Measurements from ENCODE around the gene P3H4. TPM values are rescaled to one million over a fixed set of nuclear protein-coding genes. Genes with fewer than 3 reads are reported as not detected.

Gene P3H4
- total RNA-seq, 1 experiment from 2014 or later: 36.4 TPM

DNA sequence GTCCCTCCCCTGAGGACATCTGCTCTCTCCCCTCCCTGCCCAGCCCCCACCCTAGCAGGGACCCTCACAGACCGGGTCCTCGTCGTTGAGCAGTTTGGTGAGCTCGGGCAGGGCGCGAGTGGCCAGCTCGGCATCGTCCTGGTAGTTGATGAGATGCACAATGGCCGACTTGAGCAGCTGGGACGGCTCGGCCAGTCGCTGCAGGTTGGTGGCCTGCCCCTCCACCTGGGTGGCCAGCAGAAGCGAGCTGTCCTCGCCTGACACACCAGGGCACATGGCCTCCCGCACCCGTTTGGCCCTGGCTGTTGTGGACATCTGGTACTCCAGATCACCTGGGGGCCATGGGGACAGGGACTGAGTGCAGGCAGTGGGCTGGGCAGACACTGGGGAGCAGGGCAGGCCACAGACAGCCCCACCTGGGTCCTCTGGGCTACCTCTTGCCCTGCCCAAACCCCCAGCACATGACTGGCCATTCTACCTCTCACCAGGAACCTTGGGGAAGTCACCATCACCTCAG, 42.3 kb downstream of the P3H4 start:
- BruUV-seq (replicated peaks): TSS peak; percentile 21
- DNase-seq (ENCODE audit: unreplicated experiment): no peak
- ChIA-PET CTCF (no interaction called here), POLR2A (interaction anchor here (1.2 to 1.7 kb wide), 2 partner anchors 10 to 16 kb away, joined by 3 to 6 read pairs; no protein-coding TSS in a partner anchor)
- H3K27ac Mint-ChIP-seq (ENCODE audit: low read depth, unreplicated experiment): no peak overlapping the region
- peaks cover 5% of the 10 kb centered on the region for H3K4me1 Mint-ChIP-seq (ENCODE audit: insufficient read depth, unreplicated experiment)
- TF ChIP-seq, protein P1, sequence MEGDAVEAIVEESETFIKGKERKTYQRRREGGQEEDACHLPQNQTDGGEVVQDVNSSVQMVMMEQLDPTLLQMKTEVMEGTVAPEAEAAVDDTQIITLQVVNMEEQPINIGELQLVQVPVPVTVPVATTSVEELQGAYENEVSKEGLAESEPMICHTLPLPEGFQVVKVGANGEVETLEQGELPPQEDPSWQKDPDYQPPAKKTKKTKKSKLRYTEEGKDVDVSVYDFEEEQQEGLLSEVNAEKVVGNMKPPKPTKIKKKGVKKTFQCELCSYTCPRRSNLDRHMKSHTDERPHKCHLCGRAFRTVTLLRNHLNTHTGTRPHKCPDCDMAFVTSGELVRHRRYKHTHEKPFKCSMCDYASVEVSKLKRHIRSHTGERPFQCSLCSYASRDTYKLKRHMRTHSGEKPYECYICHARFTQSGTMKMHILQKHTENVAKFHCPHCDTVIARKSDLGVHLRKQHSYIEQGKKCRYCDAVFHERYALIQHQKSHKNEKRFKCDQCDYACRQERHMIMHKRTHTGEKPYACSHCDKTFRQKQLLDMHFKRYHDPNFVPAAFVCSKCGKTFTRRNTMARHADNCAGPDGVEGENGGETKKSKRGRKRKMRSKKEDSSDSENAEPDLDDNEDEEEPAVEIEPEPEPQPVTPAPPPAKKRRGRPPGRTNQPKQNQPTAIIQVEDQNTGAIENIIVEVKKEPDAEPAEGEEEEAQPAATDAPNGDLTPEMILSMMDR (IDR thresholded peaks at IDR 0.05; ENCODE audit: unreplicated experiment): no peak
- H3K9me3 Mint-ChIP-seq (ENCODE audit: unreplicated experiment): no peaks in the 10 kb centered on the region
- peaks cover 81% of the 10 kb centered on the region for H3K36me3 Mint-ChIP-seq (ENCODE audit: insufficient read depth, unreplicated experiment)
- no peak overlapping the region for H3K4me3 Mint-ChIP-seq (ENCODE audit: unreplicated experiment)
- intact Hi-C loops (cut with micrococcal nuclease): no loop called here
- H3K27me3 Mint-ChIP-seq (ENCODE audit: insufficient read depth, unreplicated experiment): no peaks in the 10 kb centered on the region

DNA sequence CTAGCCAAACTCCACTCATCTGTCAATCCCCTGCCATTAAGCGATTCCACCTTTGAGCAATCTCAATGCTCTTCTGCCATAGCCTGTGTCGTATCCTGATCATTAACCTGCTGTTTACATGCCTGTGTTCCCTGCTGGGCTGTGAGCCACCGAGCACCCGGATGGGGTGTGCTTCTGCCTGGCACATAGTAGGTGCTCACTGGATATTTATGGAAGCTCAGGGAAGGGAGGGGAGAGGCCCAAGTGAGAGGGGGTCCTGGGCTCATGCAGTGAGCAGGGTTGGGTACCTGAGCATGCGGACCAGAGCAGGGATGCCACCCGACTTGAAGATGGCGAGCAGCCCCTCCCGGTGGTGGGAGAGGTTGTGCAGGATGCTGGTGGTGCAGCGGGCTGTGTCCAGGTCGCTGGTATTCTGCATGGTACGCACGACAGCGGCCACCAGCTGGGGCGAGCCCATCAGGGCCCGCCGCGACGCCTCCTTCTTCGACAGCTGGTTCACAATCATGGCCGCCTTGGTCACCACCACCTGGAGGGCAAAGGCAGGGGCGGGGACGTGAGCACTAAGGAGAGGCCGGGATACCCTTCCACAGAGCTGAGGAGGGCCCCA, 43.0 kb downstream of the P3H4 start:
- no TSS peak for BruUV-seq (replicated peaks)
- no peak for DNase-seq (ENCODE audit: unreplicated experiment)
- TF ChIP-seq, protein P1 (IDR thresholded peaks at IDR 0.05; ENCODE audit: unreplicated experiment): no peak
- POLR2A ChIA-PET: interaction anchor here (1.2 to 1.7 kb wide), 3 partner anchors 11 to 32 kb away, joined by 3 to 6 read pairs (median 6); no protein-coding TSS in a partner anchor
- H3K9me3 Mint-ChIP-seq (ENCODE audit: unreplicated experiment): no peaks in the 10 kb centered on the region
- CTCF ChIA-PET: interaction anchor here (0.6 to 1.4 kb wide), 3 partner anchors 15 to 32 kb away, joined by 3 to 5 read pairs (median 5); no protein-coding TSS in a partner anchor
- H3K4me1 Mint-ChIP-seq (ENCODE audit: insufficient read depth, unreplicated experiment): peaks cover 5% of the 10 kb centered on the region
- H3K27me3 Mint-ChIP-seq (ENCODE audit: insufficient read depth, unreplicated experiment): no peaks in the 10 kb centered on the region
- H3K4me3 Mint-ChIP-seq (ENCODE audit: unreplicated experiment): no peak overlapping the region
- no peak overlapping the region for H3K27ac Mint-ChIP-seq (ENCODE audit: low read depth, unreplicated experiment)
- peaks cover 81% of the 10 kb centered on the region for H3K36me3 Mint-ChIP-seq (ENCODE audit: insufficient read depth, unreplicated experiment)
- intact Hi-C loops (cut with micrococcal nuclease): no loop called here

DNA sequence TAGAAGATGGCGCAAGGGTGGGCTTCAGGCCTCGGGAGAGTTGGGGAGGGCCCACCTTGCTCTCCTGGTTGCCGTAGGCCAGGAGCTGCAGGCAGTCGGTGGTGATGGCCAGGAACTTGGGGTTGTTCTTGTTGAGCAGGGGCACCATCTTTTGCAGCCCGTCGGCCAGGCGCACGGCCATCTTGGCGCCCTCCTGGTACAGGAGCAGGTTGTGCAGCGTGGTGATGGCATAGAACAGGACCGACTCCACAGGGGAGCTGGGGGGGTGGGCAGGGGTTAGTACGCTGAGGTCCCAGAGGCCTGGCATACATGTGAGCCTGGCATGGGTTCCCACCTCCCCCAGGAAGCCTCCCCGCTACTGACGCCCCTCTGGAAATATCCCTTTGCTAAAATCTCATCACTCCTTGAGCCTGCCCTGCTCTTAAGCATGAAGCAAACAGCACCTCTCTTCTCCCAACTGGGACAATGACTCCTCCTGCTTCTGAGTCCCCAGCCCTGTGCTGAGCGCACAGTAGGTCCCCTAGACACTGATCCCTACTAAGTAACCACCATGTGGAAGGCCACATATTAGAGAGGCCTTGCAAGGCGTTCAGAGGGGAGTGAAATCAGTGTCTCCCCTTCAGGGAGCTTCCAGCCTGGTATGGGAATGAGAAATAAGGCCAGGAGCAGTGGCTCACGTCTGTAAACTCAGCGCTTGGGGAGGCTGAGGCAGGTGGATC, 44.3 kb downstream of the P3H4 start:
- Mint-ChIP-seq H3K36me3 (ENCODE audit: insufficient read depth, unreplicated experiment) (peaks cover 84% of the 10 kb centered on the region), H3K4me1 (ENCODE audit: insufficient read depth, unreplicated experiment) (no peaks in the 10 kb centered on the region)

More for the DNA sequence above, 44.3 kb downstream of the P3H4 start:
- no peak overlapping the region for H3K4me3 Mint-ChIP-seq (ENCODE audit: unreplicated experiment)
- TF ChIP-seq, protein P1 (IDR thresholded peaks at IDR 0.05; ENCODE audit: unreplicated experiment): no peak
- ChIA-PET CTCF (interaction anchor here (0.7 to 1.7 kb wide), 4 partner anchors 20 to 34 kb away, joined by 3 to 6 read pairs (median 4); partner anchors contain the start of gene JUP), POLR2A (interaction anchor here (0.7 to 1.7 kb wide), 4 partner anchors 10 to 42 kb away, joined by 3 to 6 read pairs (median 5); no protein-coding TSS in a partner anchor)
- BruUV-seq (replicated peaks): no TSS peak
- no peaks in the 10 kb centered on the region for H3K9me3 Mint-ChIP-seq (ENCODE audit: unreplicated experiment)
- intact Hi-C loops (cut with micrococcal nuclease): no loop called here
- no peaks in the 10 kb centered on the region for H3K27me3 Mint-ChIP-seq (ENCODE audit: insufficient read depth, unreplicated experiment)
- no peak overlapping the region for H3K27ac Mint-ChIP-seq (ENCODE audit: low read depth, unreplicated experiment)
- DNase-seq (ENCODE audit: unreplicated experiment): no peak

All from MCF 10A (cell line).